Left ventricle myocardium inferior (tissue), 1 donor: ENCODE results near the gene CREB3. TPM values are rescaled to one million over a fixed set of nuclear protein-coding genes. Genes with fewer than 3 reads are reported as not detected.
A peak's percentile ranks its signal among the peaks of the same experiment; 100 is the strongest.

Source experiments
- DNase-seq: peaks from one replicate; pipeline ENCODE4 v3.0.0-alpha.2; 2020
- H3K27ac ChIP-seq: fragments of 200-600 bp; replicated peaks from 2 replicates; pipeline ENCODE4 v1.8.0; 2021
- H3K27me3 ChIP-seq: fragments of 200-600 bp; 2 replicates; pipeline ENCODE4 v1.8.0; 2021; ENCODE audit warnings: low read depth
- H3K36me3 ChIP-seq: fragments of 200-600 bp; 2 replicates; pipeline ENCODE4 v1.8.0; 2021
- H3K4me1 ChIP-seq: fragments of 200-600 bp; 2 replicates; pipeline ENCODE4 v1.8.0; 2021
- H3K4me3 ChIP-seq: fragments of 200-600 bp; 2 replicates; pipeline ENCODE4 v1.8.0; 2021; ENCODE audit warnings: mild to moderate bottlenecking, moderate library complexity
- H3K9me3 ChIP-seq: fragments of 200-600 bp; replicated peaks from 2 replicates; pipeline ENCODE4 v1.8.0; 2021
- intact Hi-C: fragments of 100-400 bp; cut with micrococcal nuclease; formaldehyde crosslinking; loops from one replicate; pipeline ENCODE4 v1.11.0; 2022
- total RNA-seq: library from RNA; stranded (reverse); fragmentation: NEBNext Ultra II Directional; extraction: Animal tissue kit (Norgen Biotek cat#: 25700); gene quantifications from one replicate; pipeline ENCODE4 v1.2.1, GENCODE V29; 2021
- TF ChIP-seq, protein P1 (sequence below): fragments of 200-600 bp; IDR thresholded peaks from 2 replicates; pipeline ENCODE4 v1.8.0; 2021; ENCODE audit warnings: antibody characterized with exemption, mild to moderate bottlenecking, borderline replicate concordance
- donor health status: DM: no; HTN: yes; CAD: no; lungs with severe emphysema.

Gene CREB3
- total RNA-seq, 1 donor from 2014 or later = 20.6 TPM

DNA sequence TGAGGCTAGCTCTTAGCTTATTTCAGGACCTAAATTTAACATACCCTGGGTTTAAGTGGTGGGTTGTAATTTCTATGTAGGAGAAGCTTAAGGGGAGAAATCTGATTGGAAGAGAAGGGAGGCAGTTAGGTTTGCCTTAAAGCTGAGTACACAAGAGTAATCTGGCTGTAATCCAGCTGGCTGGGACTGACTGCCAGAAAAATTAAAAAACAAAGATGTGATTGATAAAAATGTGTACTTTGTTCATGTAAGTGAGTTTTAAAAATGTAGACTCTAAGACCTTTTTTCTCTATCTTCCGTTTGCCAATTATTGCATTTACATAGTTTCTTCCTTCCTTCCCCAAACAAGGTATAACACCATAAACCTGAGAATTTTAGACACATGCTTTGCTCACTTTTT lies 39.1 kb downstream of the CREB3 start:
- TF ChIP-seq, protein P1, sequence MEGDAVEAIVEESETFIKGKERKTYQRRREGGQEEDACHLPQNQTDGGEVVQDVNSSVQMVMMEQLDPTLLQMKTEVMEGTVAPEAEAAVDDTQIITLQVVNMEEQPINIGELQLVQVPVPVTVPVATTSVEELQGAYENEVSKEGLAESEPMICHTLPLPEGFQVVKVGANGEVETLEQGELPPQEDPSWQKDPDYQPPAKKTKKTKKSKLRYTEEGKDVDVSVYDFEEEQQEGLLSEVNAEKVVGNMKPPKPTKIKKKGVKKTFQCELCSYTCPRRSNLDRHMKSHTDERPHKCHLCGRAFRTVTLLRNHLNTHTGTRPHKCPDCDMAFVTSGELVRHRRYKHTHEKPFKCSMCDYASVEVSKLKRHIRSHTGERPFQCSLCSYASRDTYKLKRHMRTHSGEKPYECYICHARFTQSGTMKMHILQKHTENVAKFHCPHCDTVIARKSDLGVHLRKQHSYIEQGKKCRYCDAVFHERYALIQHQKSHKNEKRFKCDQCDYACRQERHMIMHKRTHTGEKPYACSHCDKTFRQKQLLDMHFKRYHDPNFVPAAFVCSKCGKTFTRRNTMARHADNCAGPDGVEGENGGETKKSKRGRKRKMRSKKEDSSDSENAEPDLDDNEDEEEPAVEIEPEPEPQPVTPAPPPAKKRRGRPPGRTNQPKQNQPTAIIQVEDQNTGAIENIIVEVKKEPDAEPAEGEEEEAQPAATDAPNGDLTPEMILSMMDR = no peak
- Histone ChIP-seq H3K9me3 (no peaks in the 10 kb centered on the region), H3K27me3 (no peaks in the 10 kb centered on the region), H3K36me3 (no peaks in the 10 kb centered on the region), H3K4me1 (peaks cover 34% of the 10 kb centered on the region), H3K4me3 (peak overlapping the region; percentile 26), H3K27ac (peak overlapping the region; percentile 74)
- DNase-seq = no peak
- intact Hi-C loops = no loop called here

DNA sequence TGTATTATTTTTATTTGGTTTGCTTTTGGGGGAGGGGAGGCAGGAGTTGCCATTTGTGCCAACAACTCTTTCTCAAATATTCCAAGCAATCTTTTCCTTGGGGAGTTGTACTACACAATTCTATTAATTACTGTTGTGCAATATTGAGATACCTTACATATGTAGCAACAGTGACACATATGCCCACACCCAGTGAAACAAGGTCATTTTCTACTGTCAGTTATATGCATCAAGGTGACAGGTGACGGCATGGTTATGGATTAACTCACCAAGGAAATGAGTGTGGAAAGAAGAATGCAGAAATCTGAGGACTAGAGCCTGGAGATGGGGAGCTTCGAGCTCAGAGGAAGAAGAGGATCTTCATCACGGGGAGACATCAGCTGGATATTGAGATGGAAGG lies 39.5 kb downstream of the CREB3 start:
- H3K27ac ChIP-seq = peak overlapping the region; percentile 74

DNA sequence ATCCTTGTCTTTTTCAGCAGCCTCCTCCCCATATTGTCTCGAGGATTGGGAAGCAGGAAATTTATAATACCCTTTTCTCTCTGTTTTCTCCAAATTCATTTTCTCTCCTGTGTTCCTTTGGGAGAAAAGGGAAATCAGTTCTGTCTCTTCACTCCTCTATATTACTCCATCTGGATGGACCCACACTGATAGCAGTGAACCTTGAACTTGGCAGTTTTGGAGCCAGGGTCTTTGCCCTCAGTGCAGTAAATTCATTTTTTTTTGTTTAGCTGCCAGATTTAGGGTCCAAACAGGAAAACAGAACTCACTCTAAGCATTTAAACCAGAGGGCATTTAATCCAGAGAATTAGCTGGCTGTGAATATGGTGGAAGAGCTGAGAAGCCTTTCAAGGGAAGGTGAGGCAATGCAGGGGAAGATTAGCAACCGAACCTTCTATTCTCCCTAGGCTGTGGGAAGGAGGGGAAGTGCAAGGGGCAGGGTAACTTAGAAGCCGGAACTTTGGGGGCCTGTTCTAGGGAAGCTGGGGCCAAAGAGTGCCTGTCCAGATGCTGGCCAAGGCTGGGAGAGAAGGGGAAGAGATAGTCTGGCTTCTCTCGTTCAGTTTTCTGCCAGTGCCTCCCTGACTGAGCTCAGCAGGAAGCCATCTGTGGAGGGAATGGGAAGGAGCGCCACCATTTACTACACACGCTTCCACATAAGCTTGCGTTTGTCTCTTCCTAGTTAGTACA lies 42.6 kb downstream of the CREB3 start:
- no peaks in the 10 kb centered on the region for H3K27me3 ChIP-seq
- no peak for DNase-seq
- TF ChIP-seq, protein P1 = no peak
- peaks cover 31% of the 10 kb centered on the region for H3K4me1 ChIP-seq
- peak overlapping the region; percentile 35 for H3K27ac ChIP-seq
- no peaks in the 10 kb centered on the region for H3K36me3 ChIP-seq
- H3K9me3 ChIP-seq = no peaks in the 10 kb centered on the region
- H3K4me3 ChIP-seq = no peak overlapping the region
- intact Hi-C loops = no loop called here

More for the DNA sequence above, 39.5 kb downstream of the CREB3 start:
- no peaks in the 10 kb centered on the region for H3K9me3 ChIP-seq
- H3K27me3 ChIP-seq = no peaks in the 10 kb centered on the region
- H3K4me3 ChIP-seq = no peak overlapping the region
- TF ChIP-seq, protein P1 = no peak
- DNase-seq = no peak
- peaks cover 34% of the 10 kb centered on the region for H3K4me1 ChIP-seq
- no peaks in the 10 kb centered on the region for H3K36me3 ChIP-seq
- intact Hi-C loops = no loop called here

DNA sequence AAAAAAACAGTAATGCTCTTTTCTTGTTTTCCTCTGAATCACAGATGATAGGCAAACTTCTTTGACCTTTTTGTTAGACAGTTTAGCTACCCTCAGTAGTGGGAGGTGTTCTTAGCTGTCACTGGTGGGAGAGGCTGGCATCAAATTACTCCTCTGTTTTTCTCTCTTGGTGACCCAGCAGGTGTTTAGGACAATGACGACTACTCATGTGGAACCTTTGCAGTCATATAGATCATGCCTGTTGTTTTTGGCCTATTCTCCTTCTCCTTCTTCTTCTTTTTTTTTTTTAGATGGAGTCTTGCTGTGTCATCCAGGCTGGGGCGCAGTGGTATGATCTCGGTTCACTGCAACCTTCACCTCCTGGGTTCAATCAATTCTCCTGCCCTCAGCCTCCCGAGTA lies 43.6 kb downstream of the CREB3 start:
- peak overlapping the region; percentile 35 for H3K27ac ChIP-seq
- peaks cover 22% of the 10 kb centered on the region for H3K4me1 ChIP-seq
- H3K36me3 ChIP-seq = no peaks in the 10 kb centered on the region
- H3K4me3 ChIP-seq = no peak overlapping the region
- DNase-seq = no peak
- H3K9me3 ChIP-seq = no peaks in the 10 kb centered on the region
- intact Hi-C loops = no loop called here
- TF ChIP-seq, protein P1 = no peak
- no peaks in the 10 kb centered on the region for H3K27me3 ChIP-seq

DNA sequence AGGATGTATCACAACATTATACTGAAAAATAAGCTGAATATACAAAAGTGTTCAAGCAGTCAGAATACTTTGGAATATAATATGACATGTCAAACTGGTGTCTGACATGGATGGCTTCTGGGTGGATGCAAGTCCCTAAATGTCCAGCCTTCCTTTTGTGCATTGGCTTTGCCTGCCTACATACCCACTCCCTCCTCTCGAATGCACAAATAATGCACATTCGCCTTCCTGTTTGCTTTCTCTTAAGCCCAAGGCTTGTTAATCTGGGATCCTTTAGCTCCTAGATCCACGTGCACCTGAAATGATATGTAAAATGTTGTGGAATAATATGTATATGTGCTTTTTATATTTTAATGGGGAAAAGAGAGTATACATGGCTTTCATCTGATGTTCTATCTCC lies 46.0 kb downstream of the CREB3 start:
- Histone ChIP-seq H3K9me3 (no peaks in the 10 kb centered on the region), H3K27ac (no peak overlapping the region), H3K4me3 (no peak overlapping the region), H3K36me3 (peaks cover 2% of the 10 kb centered on the region), H3K27me3 (no peaks in the 10 kb centered on the region), H3K4me1 (peaks cover 8% of the 10 kb centered on the region)
- DNase-seq = no peak
- intact Hi-C loops = no loop called here
- TF ChIP-seq, protein P1 = no peak
